ENCODE results near the gene SPINK2.

Gene SPINK2

DNA sequence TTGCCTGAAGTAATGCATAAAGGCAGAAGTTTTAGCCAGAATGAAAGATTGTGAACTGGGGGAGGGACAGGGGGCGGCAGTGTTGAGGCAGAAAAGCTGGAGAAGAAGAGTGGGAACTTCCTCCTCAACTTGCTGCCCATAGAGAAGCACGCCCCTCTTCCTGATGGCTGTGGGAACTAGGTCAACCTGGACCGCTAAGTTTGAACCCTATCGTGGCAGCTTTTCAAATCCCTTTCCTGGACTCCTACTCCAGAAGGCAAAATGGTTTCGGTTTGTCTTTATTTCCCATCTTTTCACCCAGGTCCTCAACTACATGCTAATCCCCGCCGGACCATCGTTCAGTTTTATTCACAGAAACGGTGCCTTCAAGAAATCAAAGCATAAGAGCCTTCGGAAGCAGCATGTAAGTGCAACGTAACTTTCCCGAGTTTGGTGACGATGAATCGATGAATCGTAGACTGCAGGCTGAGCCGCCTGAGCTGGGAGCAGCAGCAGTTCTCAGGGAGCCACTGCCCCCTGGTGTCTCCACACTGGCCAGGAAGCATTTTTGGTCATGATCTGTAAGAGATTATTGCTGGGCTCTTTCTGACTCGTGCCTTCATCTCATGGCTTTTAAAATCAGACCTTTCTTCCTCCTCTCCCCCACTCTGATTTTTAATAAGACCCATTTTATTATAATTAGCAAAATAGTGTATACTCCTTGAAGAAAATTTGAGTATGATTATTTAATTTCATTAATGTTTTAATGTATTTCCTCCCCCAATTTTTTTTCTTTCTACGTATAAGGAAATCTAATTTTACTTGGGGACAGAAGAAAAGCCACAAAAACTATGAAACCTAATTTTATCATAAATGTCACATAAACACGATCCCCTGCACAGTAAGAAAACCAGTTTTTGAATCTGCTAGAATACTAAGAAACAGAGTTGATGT is 21.4 kb downstream of the SPINK2 start:
- DNase-seq = no peak

GRCh38 chr4:56799161-56799759 is 22.2 kb downstream of the SPINK2 start:
- no peak for DNase-seq

- DNase-seq = no peak
These were observed 25.3 kb downstream of the SPINK2 start for GRCh38 chr4:56796211-56796610.

DNA sequence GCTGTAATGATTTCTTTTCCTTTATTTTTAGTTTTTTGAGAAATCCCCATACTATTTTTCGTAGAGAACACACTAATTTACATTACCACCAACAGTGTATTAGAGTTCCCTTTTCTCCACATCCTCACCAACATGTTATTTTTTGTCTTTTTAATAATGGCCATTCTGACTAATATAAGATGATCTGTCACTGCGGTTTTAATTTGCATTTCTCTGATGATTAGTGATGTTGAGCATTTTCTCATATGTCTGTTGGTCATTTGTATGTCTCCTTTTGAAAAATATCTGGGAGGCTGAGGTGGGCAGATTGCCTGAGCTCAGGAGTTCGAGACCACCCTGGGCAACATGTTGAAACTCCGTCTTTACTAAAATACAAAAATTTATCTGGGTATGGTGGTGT is 30.2 kb downstream of the SPINK2 start:
- no peak for DNase-seq

DNA sequence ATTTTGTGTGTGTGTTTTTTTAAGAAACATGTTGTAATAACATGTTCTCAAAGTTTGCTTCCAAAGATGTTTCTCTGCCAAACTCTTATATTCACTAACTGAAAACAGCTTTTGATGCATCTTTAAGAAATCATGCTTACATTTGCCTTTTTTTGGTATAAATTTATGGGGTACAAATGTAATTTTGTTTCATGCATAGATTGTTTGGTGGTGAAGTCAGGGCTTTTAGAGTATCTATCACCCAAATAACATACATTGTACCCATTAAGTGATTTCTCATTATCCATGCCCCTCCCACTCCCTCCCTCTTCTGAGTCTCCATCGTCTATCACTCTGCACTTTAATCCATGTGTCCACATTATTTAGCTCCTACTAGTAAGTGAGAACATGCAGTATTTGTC is 30.8 kb downstream of the SPINK2 start:
- DNase-seq = no peak

DNA sequence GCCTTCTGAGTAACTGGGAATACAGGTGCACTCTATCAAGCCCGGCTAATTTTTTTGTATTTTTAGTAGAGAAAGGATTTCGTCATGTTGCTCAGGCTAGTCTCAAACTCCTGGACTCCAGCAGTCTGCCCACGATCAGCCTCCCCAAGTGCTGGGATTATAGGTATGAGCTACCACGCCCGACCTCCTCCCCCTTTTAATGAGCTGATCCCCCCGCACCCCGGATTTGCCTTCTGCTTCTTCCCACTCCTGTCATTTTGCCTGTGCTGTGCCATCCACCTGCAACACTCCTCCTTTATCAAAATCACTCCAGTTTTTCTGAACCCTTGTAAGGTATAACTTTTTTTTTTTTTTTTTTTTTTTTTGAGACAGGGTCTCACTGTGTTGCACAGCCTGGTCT is 33.4 kb downstream of the SPINK2 start:
- no peak for DNase-seq

- no peak for DNase-seq
These were observed 34.1 kb downstream of the SPINK2 start for GRCh38 chr4:56787380-56787779.

DNA sequence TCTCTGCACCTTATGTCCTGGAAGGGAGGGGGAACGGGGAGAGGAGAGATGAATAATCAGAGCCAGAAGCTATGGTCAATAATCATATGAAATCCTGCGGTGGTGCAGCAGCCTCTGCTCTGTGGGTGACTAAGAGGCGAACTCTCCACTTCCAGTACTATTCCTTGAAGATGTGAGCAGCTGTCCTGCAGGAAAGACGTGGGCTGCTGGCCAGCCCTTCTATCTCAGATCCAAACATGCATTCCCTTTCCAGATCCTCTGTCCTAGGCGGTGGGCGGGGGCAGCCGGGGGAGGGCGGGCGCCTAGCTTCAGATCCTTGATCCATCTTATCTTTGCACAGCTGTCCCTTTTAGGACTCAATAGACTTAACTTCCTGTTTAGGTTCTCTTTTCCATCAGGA is 34.5 kb downstream of the SPINK2 start:
- no peak for DNase-seq

DNA sequence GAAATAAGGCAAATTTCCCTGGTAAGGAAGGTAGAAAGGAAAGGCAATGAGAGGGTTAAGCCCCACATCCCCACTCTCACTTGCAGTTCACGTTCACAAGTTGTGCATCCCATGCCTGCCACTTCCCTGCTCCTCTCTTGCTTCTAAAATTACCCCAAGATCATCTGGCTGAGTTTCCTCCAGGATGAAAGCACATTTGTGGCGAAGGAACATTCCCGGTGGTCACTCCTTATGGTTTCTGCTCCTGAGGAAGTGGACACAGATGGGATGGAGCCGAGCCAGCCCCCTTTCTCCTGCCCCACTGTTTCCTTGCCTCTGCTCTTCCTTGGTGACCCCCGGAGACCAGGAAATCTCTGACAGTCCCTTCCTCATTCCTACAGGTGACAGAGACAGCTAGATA is 37.5 kb downstream of the SPINK2 start:
- no peak for DNase-seq

GRCh38 chr4:56782019-56782418 is 39.5 kb downstream of the SPINK2 start:
- no peak for DNase-seq

- DNase-seq = no peak
These were observed 48.2 kb downstream of the SPINK2 start for GRCh38 chr4:56773346-56773745.

DNA sequence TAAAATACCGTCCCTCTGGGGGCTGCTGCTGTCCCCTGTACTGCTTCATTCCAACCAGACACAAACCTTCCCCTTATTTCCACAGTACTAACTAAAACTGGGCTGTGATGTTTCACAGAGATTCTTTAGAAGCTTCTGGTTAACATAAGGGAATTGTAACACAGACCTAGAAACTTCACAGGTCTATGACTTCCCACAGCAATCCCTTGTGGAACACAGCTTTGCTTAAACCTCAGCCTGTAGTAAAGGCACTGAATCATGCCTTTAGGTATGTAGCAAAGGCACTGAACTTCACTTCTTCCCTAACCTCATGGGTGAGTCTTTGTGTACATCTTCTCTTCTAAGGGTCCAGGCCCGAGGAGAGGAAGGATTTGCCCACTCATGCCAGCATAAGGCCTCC is 49.4 kb downstream of the SPINK2 start:
- no peak for DNase-seq

- DNase-seq = no peak
These were observed 52.7 kb downstream of the SPINK2 start for GRCh38 chr4:56768763-56769162.

- DNase-seq = no peak
These were observed 53.2 kb downstream of the SPINK2 start for GRCh38 chr4:56768316-56768715.

DNA sequence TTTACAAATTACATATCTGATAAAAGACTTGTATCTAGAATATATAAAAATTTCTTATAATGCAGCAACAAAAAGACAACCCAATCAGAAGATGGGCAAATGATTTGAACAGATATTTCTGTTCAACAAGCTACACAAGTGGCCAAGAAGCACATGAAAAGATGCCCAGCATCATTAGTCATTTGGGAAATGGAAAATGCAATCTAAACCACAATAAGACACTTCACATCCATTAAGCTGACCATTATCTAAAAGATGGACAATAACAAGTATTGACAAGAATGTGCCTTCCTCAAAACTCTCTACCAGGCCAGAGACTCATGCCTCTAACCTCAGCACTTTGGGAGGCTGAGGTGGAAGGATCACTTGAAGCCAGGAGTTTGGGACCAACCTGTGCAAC is 53.9 kb downstream of the SPINK2 start:
- no peak for DNase-seq

DNA sequence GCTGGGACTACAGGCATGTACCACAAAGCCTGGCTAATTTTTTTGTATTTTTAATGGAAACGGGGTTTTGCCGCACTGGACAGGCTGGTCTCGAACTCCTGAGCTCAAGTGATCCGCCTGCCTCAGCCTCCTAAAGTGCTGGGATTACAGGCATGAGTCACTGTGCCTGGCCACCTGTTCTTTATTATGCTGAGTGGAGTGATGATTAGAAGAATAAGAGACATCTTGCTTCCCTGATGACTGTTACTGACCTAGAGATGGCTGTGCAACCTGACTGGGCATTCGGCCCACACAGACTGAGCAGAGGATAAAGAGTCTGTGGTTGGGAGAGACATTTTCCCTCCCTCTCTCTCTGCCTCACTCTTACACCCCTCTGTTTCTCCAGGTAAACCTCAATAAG is 56.7 kb downstream of the SPINK2 start:
- no peak for DNase-seq

GRCh38 chr4:56764223-56764622 is 57.3 kb downstream of the SPINK2 start:
- no peak for DNase-seq

- no peak for DNase-seq
These were observed 58.8 kb downstream of the SPINK2 start for GRCh38 chr4:56762484-56763250.

DNA sequence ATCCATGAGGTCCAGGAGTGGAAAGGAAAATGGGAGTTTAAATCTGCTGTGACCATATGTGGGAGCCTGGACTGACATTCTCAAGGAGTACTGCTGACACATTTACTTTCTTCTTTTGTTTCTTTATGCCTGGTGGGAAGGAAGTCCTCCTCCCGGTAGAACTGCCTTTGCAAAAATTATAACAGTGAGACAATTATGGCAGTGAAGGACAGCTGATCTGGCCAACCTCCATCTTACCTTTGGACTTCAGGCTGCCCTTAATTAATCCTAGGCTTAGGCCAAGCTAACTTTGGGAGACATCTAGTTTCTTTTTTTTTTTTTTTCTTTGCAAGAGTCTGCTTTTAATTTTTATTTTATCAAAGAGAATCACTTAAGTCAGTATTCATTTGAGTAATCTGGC is 61.3 kb downstream of the SPINK2 start:
- no peak for DNase-seq
